NCI-H2196 treated with DMSO at 0.1 percent for 48 hours (cell line): ENCODE measurements around the gene HIP1R.

ENCODE experiments used
- DNase-seq: peaks from one replicate; lab custom pipeline; 2025; ENCODE audit not compliant: unreplicated experiment; lab: John Stamatoyannopoulos, UW

HIP1R gene

GRCh38 chr12:122847921-122848421, 12.7 kb downstream of the HIP1R start:
- DNase-seq, result no peak

GRCh38 chr12:122848471-122849351, 13.5 kb downstream of the HIP1R start:
- DNase-seq, result no peak

GRCh38 chr12:122849352-122850047, 14.2 kb downstream of the HIP1R start:
- DNase-seq, result no peak

GRCh38 chr12:122850048-122850445, 14.8 kb downstream of the HIP1R start:
- DNase-seq, result no peak

- no peak for DNase-seq
These were observed 15.6 kb downstream of the HIP1R start for GRCh38 chr12:122850695-122851350.

GRCh38 chr12:122851820-122852219, 16.6 kb downstream of the HIP1R start:
- no peak for DNase-seq

- DNase-seq, result no peak
These were observed 17.3 kb downstream of the HIP1R start for GRCh38 chr12:122852336-122853275.

GRCh38 chr12:122853582-122854245, 18.5 kb downstream of the HIP1R start:
- DNase-seq, result no peak

- DNase-seq, result no peak
These were observed 19.3 kb downstream of the HIP1R start for GRCh38 chr12:122854554-122854953.

GRCh38 chr12:122855071-122855829, 20.0 kb downstream of the HIP1R start:
- DNase-seq, result no peak

- no peak for DNase-seq
These were observed 20.9 kb downstream of the HIP1R start for GRCh38 chr12:122855928-122856831.

GRCh38 chr12:122856999-122857671, 21.9 kb downstream of the HIP1R start:
- no peak for DNase-seq

GRCh38 chr12:122858171-122858570, 22.9 kb downstream of the HIP1R start:
- DNase-seq, result no peak

GRCh38 chr12:122858591-122859302, 23.5 kb downstream of the HIP1R start:
- no peak for DNase-seq

GRCh38 chr12:122859303-122860039, 24.2 kb downstream of the HIP1R start:
- no peak for DNase-seq
